AG08396 (cell line): ENCODE data around the gene C11orf68.

Experiments used
- DNase-seq: peaks from one replicate; pipeline ENCODE4 v3.0.0; 2012; ENCODE audit warnings: low spot score, mixed read lengths

Gene C11orf68

DNA sequence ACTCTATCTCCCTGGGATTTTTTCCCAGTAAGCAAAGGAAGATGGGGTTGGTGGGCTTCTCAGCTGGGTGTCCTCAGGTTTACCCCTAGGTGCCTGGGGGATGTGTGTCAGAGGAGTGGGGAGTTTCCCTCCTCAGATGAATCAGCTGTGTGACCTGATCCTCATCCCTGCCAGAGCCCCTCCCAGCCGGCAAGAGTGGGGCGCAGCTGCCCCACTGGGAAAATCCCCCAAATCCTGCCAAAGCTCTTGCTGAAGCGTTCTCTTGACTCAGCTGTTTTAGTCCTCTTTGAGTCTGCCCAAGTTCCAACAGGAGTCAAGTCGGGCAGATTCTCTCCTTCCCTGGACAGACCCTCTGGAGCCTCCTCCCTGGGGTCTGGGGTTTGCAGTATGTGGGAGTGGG is 6.0 kb downstream of the C11orf68 start:
- no peak for DNase-seq

DNA sequence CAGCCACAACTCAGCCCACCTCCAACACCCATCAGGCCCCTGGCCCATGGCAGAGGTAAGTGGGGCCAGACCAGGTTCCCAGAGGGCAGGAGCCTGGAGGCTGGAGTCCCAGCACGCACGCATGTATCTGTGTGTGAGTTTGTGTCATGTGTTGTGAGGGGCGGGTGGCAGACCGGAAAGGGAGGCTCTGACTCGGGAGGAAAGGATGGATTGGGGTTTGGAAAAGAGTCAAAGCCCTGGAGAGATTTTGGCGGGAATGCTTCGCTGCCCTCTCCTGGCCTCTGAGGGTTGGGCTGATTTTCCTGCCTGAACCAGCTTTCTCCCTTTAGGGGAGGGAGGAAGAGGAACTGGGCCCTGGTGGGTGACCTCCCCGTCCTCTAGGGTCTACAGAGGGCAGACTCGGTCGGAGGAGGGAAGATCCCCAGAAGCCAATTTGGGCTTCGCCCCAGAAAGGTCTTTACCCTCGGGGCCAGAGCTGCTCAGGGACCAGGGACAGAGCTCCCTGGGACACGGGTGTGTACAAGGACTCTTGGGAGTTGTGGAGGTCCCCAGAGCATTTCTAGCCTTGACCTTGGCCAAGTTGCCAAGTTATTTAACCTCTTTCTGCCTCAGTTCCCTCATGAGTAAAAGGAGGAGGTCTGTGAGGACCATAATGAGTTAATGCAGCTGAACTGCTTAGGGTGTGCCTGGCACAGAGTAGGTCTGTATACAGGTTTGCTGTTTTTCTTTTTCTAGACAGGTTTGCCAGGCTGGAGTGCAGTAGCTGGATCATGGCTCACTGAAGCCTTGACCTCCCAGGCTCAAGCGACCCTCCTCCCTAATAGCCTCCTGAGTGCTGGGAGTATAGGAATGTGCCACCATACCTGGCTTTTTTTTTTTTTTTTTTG is 6.9 kb downstream of the C11orf68 start:
- DNase-seq = peak; percentile 82

DNA sequence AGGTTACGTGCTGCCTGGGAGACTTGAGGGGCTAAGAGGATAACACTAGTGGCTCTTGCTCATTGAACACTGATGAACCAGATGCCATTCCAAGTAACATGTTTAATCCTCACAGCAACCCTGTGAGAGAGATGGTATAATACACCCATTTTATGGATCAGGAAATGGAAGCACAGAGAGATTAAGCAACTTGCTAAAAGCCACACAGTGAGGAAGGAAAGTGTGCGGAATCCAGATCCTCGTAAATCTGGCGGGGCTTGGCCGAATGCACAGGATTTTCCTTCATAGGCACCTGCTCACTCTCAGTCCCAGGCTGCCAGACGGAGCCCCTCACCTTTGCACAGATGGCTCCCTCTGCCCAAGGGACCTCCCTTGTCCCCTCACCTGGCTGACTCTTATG is 11.0 kb downstream of the C11orf68 start:
- no peak for DNase-seq

DNA sequence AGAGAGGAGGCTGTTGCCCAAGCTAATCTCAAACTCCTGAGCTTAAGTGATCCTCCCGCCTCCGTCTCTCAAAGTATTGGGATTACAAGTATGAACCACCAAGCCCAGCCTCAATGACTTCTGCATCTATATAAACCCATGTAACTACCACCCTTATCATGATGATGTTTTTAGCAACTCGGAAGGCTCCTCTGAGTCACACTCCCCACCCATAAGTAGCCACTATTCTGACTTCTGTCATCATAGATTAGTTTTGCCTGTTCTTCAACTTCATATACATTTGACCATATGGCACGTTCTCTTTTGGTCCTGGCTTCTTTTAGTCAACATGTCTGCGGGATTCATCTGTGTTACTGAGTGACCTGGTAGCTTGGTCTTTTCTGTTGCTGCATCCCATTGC is 12.3 kb downstream of the C11orf68 start:
- DNase-seq = no peak

DNA sequence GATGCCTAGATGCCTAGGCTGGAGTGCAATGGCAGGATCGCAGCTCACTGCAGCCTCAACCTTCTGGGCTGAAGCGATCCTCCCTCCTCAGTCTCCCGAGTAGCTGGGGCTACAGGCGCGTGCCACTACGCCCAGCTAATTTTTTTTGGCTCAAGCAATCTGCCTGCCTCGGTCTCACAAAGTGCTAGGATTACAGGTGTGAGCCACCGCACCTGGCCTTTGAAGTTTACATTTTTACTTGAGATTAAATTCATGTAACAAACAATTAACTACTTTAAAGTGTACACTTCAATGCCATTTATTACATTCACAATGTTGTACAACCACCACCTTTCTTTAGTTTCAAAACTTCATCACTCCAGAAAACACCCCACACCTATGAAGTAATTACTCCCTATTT is 15.1 kb downstream of the C11orf68 start:
- DNase-seq = no peak

DNA sequence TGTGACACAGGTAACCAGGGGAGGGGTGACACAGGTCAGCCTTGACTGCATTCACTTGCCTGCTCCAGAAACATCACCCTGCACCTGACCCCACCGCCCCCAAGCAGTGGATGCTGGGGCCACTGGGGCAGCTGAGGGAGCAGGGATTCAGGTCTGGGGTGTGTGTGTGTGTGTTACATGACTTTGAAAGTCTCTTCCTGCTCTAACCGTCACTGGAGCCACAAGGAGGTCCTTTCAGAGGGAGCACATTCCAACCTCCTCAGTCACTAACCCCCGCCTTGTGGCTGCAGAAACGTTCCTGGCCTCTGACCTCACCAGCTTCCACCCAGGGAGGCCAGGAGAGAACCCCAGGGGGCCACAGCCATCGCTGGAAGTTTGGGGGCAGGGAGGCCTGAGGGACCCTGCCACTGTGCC is 15.8 kb downstream of the C11orf68 start:
- DNase-seq = peak; percentile 85

DNA sequence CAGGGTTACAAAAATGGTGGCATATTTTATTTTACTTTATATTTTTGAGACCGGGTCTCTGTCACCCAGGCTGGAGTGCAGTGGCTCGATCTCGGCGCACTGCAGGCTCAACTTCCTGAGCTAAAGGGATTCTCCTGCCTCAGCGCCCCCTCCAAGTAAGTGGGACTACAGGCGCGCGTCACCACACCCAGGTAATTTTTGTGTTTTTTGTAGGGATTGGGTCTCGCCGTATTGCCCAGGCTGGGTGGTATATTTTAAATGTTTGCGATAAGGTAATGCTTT is 18.0 kb downstream of the C11orf68 start:
- DNase-seq = no peak

DNA sequence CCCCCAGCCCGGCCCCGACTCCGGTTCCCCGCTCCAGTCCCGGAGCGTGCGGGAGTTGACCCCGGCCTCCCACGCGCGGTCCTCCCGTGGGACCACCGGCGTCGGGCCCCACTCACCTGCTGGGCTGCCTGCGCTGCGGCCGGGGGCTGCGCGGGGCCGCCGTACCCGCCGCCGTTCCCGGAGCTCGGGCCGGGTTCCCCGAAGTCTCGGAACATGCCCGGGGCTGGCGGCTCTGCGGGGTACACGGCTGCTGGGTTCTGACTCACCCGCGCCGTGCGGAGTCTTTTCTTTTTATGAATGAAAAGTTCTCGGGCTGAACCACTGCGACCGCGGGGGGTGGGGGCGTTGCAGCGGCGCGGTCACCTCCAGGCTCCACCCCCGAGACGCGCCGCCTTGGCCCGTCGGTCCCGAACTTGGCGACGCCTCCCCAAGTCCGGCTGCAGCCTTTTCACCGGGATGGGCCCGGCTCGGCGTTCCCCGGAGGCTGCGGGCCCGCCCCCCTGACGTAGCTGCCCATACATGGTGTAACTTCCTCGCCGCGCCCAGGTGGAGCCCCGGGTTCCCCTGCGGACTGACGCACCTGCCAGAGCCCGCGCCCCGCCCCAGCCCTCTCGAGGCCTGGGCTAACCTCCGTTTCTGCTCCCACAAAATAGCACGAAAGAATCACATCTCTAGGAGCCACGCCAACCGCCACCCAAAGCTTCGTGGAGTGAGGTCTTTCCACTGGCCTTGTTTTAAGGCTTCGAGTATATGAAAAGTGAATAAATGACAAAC is 18.6 kb downstream of the C11orf68 start, which contains the start of gene FOSL1:
Gene FOSL1 (minus strand): TSS at position 264 of the 774 bp plus-strand sequence. CDS start 49 bp downstream, at position 215.
- DNase-seq = peak; percentile 95

DNA sequence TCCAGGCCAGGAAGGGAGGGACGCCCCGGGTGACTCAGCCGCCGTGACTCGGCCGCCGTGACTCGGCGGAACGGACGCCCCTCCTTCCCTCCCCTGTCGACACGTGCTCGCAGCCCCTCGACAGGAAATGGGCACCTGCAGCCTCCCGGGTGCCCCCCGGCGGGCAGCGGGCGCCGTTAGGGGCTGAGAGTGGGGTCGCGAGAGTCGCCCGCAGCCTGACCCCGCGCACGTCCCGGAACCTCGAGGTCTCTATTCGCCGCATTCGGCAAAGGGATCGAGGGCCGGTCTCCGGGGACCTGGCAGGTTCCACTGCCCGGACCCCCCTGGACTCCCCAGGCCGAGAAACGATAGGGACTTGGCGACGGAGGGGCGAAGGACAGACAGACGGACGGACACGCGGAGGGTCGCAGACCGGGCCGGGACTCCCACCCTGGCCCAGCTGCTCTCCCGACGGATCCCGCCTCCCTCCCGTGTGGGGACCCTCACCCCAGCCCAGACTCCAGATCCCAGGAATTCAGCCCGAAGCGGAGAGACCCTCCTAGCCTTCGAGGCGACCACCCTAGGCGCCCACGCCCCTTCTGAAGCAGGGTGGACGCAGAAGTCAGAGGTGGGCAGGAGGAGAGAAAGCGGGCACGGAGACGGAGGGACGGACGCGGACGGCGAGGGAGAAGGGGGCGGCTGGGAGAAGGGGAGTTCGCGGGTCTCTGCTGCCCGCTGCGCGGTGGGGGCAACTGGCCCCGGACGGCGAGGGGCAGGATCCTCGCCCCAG is 19.3 kb downstream of the C11orf68 start:
- DNase-seq = peak; percentile 86

DNA sequence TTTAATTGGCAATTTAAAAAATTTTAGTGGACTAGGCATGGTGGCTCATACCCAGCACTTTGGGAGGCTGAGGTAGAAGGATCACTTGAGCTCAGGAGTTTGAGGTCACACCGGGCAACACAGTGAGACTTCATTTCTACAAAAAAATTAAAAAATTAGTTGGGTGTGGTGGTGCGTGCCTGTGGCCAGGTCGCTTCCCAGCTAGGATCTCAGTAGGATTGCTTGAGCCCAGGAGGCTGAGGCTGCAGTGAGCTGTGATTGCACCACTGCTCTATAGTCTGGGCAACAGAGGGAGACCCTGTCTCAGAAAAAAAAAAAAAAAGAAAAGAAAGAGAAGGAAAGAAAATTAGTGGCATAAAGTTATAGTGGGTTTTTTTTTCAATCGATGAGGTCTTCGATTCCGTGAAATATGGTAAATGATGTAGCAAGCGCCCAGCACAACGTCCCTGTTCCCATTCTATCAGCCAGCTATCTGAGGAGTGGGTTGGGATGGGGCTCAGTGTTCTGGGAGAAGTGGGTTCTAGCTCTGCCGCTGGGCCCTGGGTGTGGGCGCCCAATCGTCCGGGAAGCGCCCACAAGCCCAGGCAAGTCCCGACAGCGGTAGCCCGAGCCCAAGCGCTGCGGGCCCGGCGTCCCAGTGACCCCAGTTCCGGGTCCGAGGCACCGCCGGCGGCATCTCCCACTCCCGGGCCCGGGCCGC is 20.1 kb downstream of the C11orf68 start:
- no peak for DNase-seq

DNA sequence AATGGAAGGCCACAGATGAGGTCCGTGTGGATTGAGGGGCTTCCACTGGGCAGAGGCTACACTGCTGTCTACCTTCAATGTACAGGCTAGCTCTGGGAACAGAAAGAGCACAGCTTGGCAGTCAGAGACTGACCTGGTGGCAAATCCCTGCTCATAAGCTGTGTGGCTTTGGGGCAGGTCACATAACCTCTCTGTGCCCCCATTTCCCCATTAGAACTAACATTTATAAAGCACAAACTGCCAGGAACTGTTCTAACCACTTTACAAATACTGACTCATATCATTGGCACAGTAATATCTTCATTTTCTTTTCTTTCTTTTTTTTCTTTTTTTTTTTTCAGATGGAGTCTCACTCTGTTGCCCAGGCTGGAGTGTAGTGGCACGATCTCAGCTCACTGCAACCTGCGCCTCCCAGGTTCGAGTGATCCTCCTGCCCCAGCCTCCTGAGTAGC is 21.8 kb downstream of the C11orf68 start:
- DNase-seq = no peak

DNA sequence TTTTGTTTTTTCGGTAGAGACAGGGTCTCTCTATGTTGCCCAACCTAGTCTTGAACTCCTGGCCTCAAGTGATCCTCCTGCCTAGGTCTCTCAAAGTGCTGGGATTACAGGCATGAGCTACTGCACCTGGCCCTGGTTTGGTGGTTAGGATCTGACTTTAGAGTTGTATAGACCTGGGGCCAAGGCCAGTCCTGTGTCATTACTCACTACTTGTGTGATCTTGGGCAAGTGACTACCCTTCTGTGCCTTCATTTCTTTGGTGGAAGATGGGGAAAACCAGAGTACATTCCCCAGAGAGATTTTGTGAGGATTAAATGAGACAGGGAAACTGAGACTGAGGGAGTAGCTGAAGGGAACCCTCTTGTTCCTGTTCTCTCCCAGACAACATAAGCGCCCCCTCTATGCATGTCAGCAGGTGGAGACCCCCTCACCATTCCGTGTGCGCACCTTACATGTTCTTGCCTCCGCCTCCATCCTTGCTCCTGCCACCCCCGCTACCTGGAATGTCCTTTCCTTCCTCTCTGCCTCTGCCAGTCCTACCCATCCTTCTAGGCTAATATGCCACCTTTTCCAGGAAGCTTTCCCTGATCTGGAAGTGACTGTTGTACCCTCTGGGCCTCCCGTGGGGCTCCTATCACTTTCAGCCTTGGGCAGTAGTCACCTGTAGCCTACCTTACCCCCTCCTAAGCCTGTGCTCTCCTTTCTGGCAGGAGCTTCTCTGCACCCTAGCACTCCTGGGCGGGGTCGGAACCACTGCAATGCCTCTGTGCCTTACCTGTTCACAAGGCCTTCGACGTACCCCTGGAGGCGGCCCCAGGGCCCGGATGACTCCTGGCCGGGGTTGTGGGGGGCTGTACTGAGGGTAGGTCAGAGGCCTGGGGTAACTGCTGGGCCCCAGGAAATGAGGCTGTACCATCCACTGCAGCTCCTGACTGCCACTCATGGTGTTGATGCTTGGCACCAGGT is 22.5 kb downstream of the C11orf68 start:
- DNase-seq = no peak

DNA sequence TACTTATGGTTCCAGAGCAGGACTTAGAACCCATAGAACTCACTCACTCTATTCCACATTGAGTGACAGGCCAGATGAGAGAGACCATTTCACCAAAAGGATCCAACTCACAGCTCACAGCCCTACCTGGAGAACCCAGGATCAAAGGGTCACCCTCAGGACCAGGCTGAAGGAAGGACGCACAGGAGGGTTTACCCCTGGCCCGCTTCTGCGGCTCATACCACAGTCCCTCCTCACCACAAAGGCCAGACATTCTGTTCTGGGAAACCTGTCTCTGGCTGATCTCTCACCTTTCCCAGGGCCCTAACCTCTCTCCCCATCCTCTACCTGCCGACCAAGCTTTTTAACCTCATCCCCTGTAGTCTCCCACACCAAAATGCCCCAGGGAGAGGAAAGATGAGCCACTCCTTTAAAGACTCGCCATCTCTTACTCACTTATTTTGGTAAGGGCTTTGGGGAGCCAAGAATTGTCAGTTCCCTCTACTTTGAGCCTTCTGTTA is 23.3 kb downstream of the C11orf68 start:
- no peak for DNase-seq

DNA sequence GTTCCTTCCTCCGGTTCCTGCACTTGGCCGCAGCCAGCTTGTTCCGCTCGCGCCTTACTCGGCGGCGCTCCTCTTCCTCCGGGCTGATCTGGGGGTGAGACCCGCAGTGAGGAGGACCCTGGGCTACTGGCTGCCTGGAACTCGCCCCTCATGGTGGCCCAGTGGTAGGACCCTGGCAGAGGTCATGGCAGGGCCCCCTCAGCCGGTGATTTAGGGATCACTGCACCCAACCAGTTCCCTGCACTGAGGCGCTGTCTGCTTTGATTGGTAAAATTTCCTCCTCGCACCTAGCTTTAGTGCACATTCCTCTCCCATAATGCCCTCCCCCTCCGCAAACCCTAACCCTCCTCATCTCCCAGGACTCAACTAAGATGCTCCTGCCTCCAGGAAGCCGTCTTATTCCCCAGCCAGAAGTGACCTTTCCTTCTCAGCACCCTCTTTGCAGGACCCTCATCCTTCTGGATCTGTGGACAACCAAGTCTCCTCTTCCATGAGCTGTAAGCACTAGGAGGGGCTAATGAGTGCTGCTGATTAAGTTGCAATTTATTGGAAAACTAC is 24.7 kb downstream of the C11orf68 start:
- no peak for DNase-seq

DNA sequence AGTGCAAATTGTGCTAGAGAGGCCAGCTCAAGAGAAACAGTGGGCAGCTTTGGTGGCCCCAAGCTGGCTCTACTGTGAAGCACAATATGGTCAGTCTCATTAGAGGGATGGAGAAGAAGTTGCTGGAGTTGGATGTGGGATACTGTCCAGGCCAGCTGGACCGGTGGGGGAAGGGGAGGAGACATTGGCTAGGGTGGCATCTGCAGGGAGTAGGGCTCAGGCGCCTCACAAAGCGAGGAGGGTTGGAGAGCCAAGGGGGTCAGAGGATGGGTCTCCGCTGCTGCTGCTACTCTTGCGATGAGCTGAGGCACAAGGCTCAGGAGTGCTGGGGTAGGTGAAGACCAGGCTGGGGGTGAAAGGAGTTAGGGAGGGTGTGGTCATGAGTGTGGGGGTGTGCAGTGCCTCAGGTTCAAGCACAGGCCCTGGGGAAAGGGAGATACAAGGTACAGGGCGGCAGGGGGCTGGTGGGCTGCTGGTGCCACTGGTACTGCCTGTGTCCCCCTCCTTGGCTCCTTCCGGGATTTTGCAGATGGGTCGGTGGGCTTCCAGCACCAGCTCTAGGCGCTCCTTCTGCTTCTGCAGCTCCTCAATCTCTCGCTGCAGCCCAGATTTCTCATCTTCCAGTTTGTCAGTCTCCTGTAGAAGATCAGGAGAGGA is 26.1 kb downstream of the C11orf68 start:
- DNase-seq = no peak

DNA sequence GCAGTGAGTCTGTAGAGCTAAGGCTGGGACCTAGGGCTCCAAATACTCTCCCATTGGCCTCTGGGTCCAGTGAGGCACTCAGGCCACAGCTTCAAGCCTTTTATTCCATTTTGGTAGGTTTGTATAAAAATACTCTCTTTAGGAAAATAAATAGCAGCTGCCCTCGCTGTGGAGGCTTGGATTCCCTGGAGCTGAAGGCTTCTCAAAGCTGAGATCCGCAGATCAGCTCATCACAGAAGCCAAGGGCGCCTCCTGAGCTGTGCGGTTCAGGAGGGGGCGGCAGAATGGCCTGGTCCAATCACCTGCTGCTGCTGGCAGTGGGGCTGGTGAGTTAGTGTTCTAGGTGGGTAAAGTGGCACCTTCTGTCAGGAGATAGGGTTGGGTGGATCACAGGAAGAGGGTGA is 26.7 kb downstream of the C11orf68 start:
- peak; percentile 35 for DNase-seq

DNA sequence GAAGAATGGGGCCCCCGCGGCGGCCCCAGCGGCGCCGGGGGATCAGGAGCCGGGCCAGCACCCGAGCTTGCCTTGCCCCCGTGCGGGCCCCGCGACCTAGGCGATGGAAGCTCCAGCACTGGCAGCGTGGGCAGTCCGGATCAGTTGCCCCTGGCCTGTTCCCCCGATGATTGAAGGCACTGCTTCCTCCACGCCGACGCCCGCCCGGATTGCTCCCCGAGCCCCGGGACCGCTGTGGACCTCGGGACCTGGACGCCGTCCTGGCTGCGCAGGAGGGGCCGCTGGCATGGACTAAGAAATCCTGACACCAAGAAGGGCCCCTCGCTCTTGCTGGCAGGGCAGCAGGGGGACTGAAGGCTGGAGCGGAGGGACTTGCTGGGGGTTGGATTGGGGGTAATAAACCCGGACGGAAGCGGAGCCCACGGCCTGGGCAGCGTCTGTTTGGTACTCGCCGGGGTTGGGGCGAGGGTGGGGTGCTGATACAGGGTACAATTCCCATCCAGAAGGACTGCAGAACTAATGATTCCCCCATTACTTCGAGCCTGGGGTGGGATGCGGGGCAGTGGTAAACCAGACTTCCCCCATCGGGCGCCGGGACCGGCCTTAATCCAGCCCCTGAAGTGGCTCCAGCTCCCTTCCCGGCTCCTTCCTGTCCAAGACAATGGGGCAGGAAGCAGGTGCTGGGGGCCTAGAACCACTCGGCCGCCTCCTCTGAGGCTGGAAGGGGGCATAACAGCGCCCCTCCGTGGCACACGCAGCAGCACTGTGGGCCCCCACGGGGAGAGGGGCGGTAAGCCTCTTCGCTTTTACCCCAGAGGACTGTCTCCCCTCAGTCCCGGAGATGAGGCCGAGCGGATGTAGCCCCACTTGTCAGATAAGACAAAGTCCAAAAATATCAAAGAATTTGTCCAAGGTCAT is 27.4 kb downstream of the C11orf68 start:
- DNase-seq = peak; percentile 46
